Right lobe of liver (tissue), 4 donors: ENCODE measurements around the gene ILK.

ENCODE experiments used
- POLR2A ChIP-seq: fragments of 450-650 bp; IDR thresholded peaks from one replicate; pipeline ENCODE4 v1.6.1; 2017; ENCODE audit warnings: antibody characterized with exemption, mild to moderate bottlenecking
- TF ChIP-seq, protein P1 (sequence below), 4 donors: fragments of 200-600 bp in 3 of 4; fragments of 450-650 bp in 1 of 4; IDR thresholded peaks; one replicate each; pipeline versions ENCODE4 v1.5.1 to v1.8.0; 2016 to 2022; ENCODE audit warnings: antibody characterized with exemption in 4 of 4, mild to moderate bottlenecking in 2 of 4
- donor health status: DM: no; HTN: no; CAD: no.
- donor health status: DM: no; HTN: no; CAD: no.
- donor health status: DM: no; HTN: yes; CAD: no.

DNA sequence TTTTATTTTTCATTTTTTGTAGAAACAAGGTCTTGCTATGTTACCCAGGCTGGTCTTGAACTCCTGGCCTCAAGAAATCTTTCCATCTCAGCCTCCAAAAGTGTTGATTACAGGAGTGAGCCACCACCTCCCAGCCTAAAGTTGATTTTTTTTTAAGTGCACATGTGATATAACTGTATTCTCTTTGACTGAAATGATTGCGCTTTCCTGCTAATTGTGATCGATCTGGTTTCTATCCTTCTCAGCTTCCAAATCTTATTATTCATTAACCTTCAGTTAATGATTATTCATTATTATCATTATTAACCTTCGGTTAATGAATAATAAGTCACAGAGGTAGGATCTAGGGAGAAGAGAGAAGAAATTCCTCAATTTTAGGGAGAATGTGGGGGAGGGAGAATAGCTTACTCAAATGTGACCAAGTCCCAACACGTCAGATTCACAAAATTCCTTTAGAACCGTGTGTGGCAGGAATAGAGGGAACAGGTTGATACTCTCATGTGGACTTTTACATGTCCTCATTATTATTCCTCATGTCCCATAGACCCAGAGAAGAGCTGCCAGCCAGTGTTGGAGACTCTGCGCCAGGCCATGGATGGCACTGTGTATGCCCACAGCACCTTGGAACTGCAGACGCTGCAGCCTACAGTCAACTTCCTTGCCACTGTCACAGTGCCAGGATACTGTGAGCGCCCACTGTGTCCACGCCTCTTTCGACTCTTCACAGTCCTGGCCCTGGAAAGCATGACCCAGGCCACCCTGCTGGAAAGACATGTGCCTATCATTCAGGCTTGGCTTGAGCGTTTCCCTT, 47.2 kb upstream of the ILK start:
- no peak for TF ChIP-seq POLR2A
- TF ChIP-seq, protein P1, sequence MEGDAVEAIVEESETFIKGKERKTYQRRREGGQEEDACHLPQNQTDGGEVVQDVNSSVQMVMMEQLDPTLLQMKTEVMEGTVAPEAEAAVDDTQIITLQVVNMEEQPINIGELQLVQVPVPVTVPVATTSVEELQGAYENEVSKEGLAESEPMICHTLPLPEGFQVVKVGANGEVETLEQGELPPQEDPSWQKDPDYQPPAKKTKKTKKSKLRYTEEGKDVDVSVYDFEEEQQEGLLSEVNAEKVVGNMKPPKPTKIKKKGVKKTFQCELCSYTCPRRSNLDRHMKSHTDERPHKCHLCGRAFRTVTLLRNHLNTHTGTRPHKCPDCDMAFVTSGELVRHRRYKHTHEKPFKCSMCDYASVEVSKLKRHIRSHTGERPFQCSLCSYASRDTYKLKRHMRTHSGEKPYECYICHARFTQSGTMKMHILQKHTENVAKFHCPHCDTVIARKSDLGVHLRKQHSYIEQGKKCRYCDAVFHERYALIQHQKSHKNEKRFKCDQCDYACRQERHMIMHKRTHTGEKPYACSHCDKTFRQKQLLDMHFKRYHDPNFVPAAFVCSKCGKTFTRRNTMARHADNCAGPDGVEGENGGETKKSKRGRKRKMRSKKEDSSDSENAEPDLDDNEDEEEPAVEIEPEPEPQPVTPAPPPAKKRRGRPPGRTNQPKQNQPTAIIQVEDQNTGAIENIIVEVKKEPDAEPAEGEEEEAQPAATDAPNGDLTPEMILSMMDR (IDR thresholded peaks at IDR 0.05) = no peak
